Spleen (tissue), 11 donors: Measurements from ENCODE around the gene SMIM43. TPM values are rescaled to one million over a fixed set of nuclear protein-coding genes. Genes with fewer than 3 reads are reported as not detected.
A peak's percentile ranks its signal among the peaks of the same experiment; 100 is the strongest.

Source experiments
- DNase-seq: peaks from one replicate; pipeline ENCODE4 v3.0.0-alpha.2; 2020
- H3K27ac ChIP-seq, 8 donors: fragments of 200-600 bp; sonication (generic) in 7 of 8; 1 replicate in 4 of 8; 2 replicates in 4 of 8; pipeline versions ENCODE4 v1.5.0 to v1.8.0; 2016 to 2021; ENCODE audit warnings: inconsistent platforms in 4 of 8, mild to moderate bottlenecking in 4 of 8, moderate library complexity in 1 of 8
- H3K27me3 ChIP-seq, 7 donors: fragments of 200-600 bp; sonication (generic) in 6 of 7; replicated peaks in 1 of 7; 1 replicate in 4 of 7; 2 replicates in 3 of 7; pipeline versions ENCODE4 v1.5.0 to v1.8.0; 2016 to 2021; ENCODE audit warnings: inconsistent platforms in 3 of 7, mild to moderate bottlenecking in 1 of 7
- H3K36me3 ChIP-seq, 6 donors: fragments of 200-600 bp; sonication (generic) in 5 of 6; 1 replicate in 4 of 6; 2 replicates in 2 of 6; pipeline versions ENCODE4 v1.5.0 to v1.8.0; 2016 to 2021; ENCODE audit warnings: inconsistent platforms in 2 of 6
- H3K4me1 ChIP-seq, 6 donors: fragments of 200-600 bp; sonication (generic) in 5 of 6; 1 replicate in 3 of 6; 2 replicates in 3 of 6; pipeline versions ENCODE4 v1.5.0 to v1.8.0; 2016 to 2021; ENCODE audit warnings: inconsistent platforms in 3 of 6
- H3K4me3 ChIP-seq, 8 donors: fragments of 200-600 bp; sonication (generic) in 7 of 8; 1 replicate in 4 of 8; 2 replicates in 4 of 8; pipeline versions ENCODE4 v1.5.0 to v1.8.0; 2016 to 2021; ENCODE audit warnings: inconsistent platforms in 4 of 8, mild to moderate bottlenecking in 4 of 8, moderate library complexity in 2 of 8
- H3K9me3 ChIP-seq, 8 donors: fragments of 200-600 bp; sonication (generic) in 7 of 8; 1 replicate in 4 of 8; 2 replicates in 4 of 8; pipeline versions ENCODE4 v1.5.0 to v1.8.0; 2016 to 2021; ENCODE audit warnings: inconsistent platforms in 4 of 8
- POLR2A ChIP-seq, 3 donors: fragments of 450-650 bp; IDR thresholded peaks; one replicate each; pipeline ENCODE4 v1.5.1; 2017; ENCODE audit warnings: antibody characterized with exemption in 3 of 3, mild to moderate bottlenecking in 1 of 3
- POLR2AphosphoS5 ChIP-seq, 3 donors: sonication (generic); formaldehyde crosslinking; IDR thresholded peaks; one replicate each; pipeline ENCODE4 v1.5.1; 2017; ENCODE audit warnings: antibody characterized with exemption in 3 of 3
- WGBS, 5 donors: extraction: QIAGEN DNeasy Blood & Tissue Kit in 3 of 5; methylation state at CpG; one replicate each; pipeline versions ENCODE4 v1.1.5 to v1.1.7; 2013 to 2018; 5-methylcytosine and 5-hydroxymethylcytosine counted together
- intact Hi-C: fragments of 100-400 bp; cut with DNase I; formaldehyde crosslinking; loops from one replicate; pipeline ENCODE4 v1.15.0; 2023; ENCODE audit warnings: low total_unique reads
- polyA plus RNA-seq, 3 donors: library from polyadenylated mRNA; stranded (reverse); fragments of 200-250 nt; gene quantifications; one replicate each; pipeline ENCODE4 v1.2.1, GENCODE V29; 2013
- total RNA-seq, 7 donors: library from RNA; depleted of rRNA in 3 of 7; stranded (reverse); fragments of >200 nt in 3 of 7; fragmentation: NEBNext Ultra II Directional in 4 of 7; extraction: Animal tissue kit (Norgen Biotek cat#: 25700) in 4 of 7; gene quantifications; one replicate each; pipeline versions ENCODE4 v1.1.0 to v1.2.1, GENCODE V29; 2016 to 2021
- TF ChIP-seq, protein P1 (sequence below), 11 experiments: fragments of 200-600 bp in 7 of 11; fragments of 450-650 bp in 4 of 11; sonication (generic) in 4 of 11; IDR thresholded peaks in 8 of 11; conservative IDR thresholded peaks in 3 of 11; 1 replicate in 7 of 11; 2 replicates in 4 of 11; pipeline versions ENCODE4 v1.4.0 to v1.8.0; 2016 to 2021; ENCODE audit warnings: antibody characterized with exemption in 11 of 11, inconsistent platforms in 4 of 11, mild to moderate bottlenecking in 1 of 11
- donor health status: healthy with polysubstance abuse.
- donor health status: DM: no; HTN: no; CAD: no; lungs with moderate emphysema.
- donor health status: DM: no; HTN: no; CAD: no.
- donor health status: Bipolar disorder and iron deficiency.
- donor health status: healthy.
- donor health status: DM: no; HTN: no; CAD: no.
- donor health status: DM: yes; HTN: yes; CAD: no.

The SMIM43 gene
- total and polyA plus RNA-seq, 10 donors = 0.13 to 1.5 (median 0.34) TPM; not detected in 4

DNA sequence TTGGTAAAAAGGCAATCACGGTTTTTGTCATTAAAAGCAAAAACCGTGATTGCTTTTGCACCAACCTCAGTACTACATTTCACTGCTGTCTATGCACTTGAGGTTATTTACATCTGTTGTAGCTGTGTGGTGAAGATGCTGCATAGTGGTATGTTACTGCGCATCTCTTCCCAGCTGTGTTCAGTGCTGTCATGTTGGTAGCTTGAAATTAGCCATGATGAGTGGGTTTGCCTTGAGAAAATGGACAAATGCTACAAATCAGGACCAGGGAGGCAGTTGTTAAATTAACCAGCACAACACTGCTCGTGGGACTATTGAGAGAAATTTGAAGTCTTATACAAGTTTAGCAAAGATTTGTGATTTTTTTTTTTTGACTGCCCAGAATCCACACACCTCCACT is 2.2 kb upstream of the SMIM43 start:
- DNase-seq = no peak
- H3K4me3 ChIP-seq = no peak overlapping the region
- H3K36me3 ChIP-seq = no peaks in the 10 kb centered on the region
- TF ChIP-seq POLR2A (IDR thresholded peaks at IDR 0.05) (no peak), POLR2AphosphoS5 (IDR thresholded peaks at IDR 0.05) (no peak)
- TF ChIP-seq, protein P1, sequence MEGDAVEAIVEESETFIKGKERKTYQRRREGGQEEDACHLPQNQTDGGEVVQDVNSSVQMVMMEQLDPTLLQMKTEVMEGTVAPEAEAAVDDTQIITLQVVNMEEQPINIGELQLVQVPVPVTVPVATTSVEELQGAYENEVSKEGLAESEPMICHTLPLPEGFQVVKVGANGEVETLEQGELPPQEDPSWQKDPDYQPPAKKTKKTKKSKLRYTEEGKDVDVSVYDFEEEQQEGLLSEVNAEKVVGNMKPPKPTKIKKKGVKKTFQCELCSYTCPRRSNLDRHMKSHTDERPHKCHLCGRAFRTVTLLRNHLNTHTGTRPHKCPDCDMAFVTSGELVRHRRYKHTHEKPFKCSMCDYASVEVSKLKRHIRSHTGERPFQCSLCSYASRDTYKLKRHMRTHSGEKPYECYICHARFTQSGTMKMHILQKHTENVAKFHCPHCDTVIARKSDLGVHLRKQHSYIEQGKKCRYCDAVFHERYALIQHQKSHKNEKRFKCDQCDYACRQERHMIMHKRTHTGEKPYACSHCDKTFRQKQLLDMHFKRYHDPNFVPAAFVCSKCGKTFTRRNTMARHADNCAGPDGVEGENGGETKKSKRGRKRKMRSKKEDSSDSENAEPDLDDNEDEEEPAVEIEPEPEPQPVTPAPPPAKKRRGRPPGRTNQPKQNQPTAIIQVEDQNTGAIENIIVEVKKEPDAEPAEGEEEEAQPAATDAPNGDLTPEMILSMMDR (IDR thresholded peaks at IDR 0.05 in 8 of 11, conservative IDR thresholded peaks at IDR 0.05 in 3 of 11) = no peak
- 85 to 94% (median 88%) methylated on average over 4 of the region's 4 CpGs for WGBS, 5 donors
- H3K27ac ChIP-seq = no peak overlapping the region
- peaks cover 0 to 53% (median 23%) of the 10 kb centered on the region in 7 donors for H3K27me3 ChIP-seq
- no peaks in the 10 kb centered on the region for H3K9me3 ChIP-seq
- H3K4me1 ChIP-seq = peaks cover 4 to 17% (median 12%) of the 10 kb centered on the region in 6 donors
- intact Hi-C loops = no loop called here

DNA sequence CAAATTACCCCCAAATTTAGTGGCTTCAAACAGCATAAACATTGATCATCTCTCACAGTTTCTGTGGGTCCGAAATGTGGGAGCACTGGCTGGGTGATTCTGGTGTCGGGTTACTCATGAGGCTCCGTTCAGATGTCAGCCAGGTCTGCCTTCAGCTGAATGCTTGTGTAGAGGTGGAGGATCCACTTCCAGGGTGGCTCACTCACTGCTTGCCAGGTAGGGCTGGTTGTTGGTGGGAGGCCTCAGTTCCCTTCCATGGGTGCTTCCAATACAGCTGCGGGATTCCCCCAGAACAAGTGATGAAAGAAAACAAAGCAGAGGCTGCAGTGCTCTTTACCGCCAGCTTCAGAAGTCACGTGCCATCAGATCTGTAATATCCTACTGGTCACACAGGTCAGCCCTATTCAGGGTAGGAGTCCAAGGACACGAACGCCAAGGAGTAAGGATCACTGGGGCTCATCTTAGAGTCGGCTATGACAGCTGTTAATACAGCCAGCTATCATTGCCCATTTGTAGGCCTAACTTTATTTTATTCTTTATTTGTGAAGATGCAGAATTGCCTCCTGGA is 1.1 kb upstream of the SMIM43 start:
- peaks cover 0 to 55% (median 23%) of the 10 kb centered on the region in 7 donors for H3K27me3 ChIP-seq
- peaks cover 4 to 17% (median 12%) of the 10 kb centered on the region in 6 donors for H3K4me1 ChIP-seq
- DNase-seq = no peak
- H3K9me3 ChIP-seq = no peaks in the 10 kb centered on the region
- WGBS, 5 donors = 87 to 95% (median 89%) methylated on average over 7 to 9 of the region's 9 CpGs
- intact Hi-C loops = no loop called here
- TF ChIP-seq POLR2A (IDR thresholded peaks at IDR 0.05) (no peak), POLR2AphosphoS5 (IDR thresholded peaks at IDR 0.05) (no peak)
- TF ChIP-seq, protein P1 (IDR thresholded peaks at IDR 0.05 in 8 of 11, conservative IDR thresholded peaks at IDR 0.05 in 3 of 11) = no peak
- no peaks in the 10 kb centered on the region for H3K36me3 ChIP-seq
- no peak overlapping the region for H3K4me3 ChIP-seq
- no peak overlapping the region for H3K27ac ChIP-seq

DNA sequence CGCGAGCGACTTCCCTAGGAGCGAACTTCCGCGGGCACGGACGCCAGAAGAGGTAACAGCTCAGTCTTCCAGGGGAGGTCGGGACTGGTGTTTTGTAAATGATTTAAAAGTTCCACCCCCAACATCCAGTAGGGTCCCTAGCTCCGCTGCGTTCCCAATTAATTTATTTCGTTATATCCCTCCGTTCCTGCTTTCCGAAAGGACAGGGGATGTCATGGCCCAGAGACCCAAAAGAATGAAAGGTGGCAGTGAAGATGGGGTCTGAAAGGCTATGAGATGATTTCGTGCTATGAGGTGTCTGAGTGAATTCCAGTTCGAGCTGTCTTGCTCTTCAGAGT is 373 bp upstream of the SMIM43 start:
- WGBS, 5 donors = 19 to 42% (median 23%) methylated on average over 13 to 16 of the region's 16 CpGs
- H3K4me3 ChIP-seq = peak overlapping the region in 6 of 8 donors; percentile 30 to 61 (median 36)
- TF ChIP-seq POLR2A (IDR thresholded peaks at IDR 0.05) (no peak), POLR2AphosphoS5 (IDR thresholded peaks at IDR 0.05) (no peak)
- TF ChIP-seq, protein P1 (IDR thresholded peaks at IDR 0.05 in 8 of 11, conservative IDR thresholded peaks at IDR 0.05 in 3 of 11) = no peak
- intact Hi-C loops = no loop called here
- no peak overlapping the region for H3K27ac ChIP-seq
- H3K4me1 ChIP-seq = peaks cover 4 to 17% (median 12%) of the 10 kb centered on the region in 6 donors
- no peaks in the 10 kb centered on the region for H3K36me3 ChIP-seq
- DNase-seq = no peak
- H3K27me3 ChIP-seq = peaks cover 0 to 53% (median 23%) of the 10 kb centered on the region in 7 donors
- H3K9me3 ChIP-seq = no peaks in the 10 kb centered on the region

DNA sequence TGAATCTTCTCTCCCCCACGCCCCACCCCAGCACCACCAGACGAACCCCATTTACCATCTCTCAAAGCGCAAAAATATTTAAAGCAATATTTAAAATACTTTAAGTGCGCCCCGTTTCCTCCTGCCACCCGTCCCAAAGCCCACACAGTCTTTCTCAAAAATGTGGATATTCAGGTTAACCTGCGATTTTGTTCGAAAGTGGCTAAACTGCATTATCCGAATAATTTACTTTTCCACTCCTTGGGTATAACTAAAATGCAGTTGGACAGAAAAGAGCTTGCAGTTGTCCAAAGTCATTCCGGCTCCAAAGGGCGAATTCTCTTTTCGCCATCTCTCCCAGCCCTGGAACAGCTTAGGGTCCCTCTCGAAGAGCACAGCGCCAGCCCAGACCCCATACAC is 662 bp downstream of the SMIM43 start:
- intact Hi-C loops = no loop called here

More for the DNA sequence above, 662 bp downstream of the SMIM43 start:
- Histone ChIP-seq H3K4me3 (peak overlapping the region in 6 of 8 donors; percentile 34 to 61 (median 37)), H3K4me1 (peaks cover 4 to 17% (median 12%) of the 10 kb centered on the region in 6 donors), H3K9me3 (no peaks in the 10 kb centered on the region), H3K27me3 (peaks cover 0 to 57% (median 23%) of the 10 kb centered on the region in 7 donors), H3K27ac (no peak overlapping the region), H3K36me3 (no peaks in the 10 kb centered on the region)
- TF ChIP-seq, protein P1 (IDR thresholded peaks at IDR 0.05 in 8 of 11, conservative IDR thresholded peaks at IDR 0.05 in 3 of 11) = no peak
- TF ChIP-seq POLR2AphosphoS5 (IDR thresholded peaks at IDR 0.05) = no peak
- no peak for TF ChIP-seq POLR2A (IDR thresholded peaks at IDR 0.05)
- 14 to 32% (median 21%) methylated on average over 14 of the region's 14 CpGs for WGBS, 5 donors
- no peak for DNase-seq
